Liver (tissue), 9 donors: ENCODE data around the gene KISS1. TPM values are rescaled to one million over a fixed set of nuclear protein-coding genes. Genes with fewer than 3 reads are reported as not detected.

ENCODE experiments used
- DNase-seq: peaks from one replicate; pipeline ENCODE4 v3.0.0-alpha.2; 2017; ENCODE audit warnings: low spot score
- H3K27ac ChIP-seq, 2 donors: one replicate each; pipeline ENCODE4 v1.7.0; 2013; ENCODE audit warnings: inconsistent platforms in 2 of 2, low read length in 2 of 2, control low read depth in 1 of 2, low read depth in 1 of 2, mild to moderate bottlenecking in 1 of 2
- H3K27me3 ChIP-seq, 4 donors: one replicate each; pipeline versions ENCODE4 v1.6.1 to v1.7.0; 2013; ENCODE audit warnings: low read length in 3 of 4, inconsistent platforms in 1 of 4, mild to moderate bottlenecking in 1 of 4, moderate library complexity in 1 of 4; ENCODE audit not compliant: control insufficient read depth in 4 of 4, insufficient read depth in 4 of 4
- H3K36me3 ChIP-seq, 4 donors: one replicate each; pipeline versions ENCODE4 v1.6.1 to v1.7.0; 2013; ENCODE audit warnings: low read length in 3 of 4, mild to moderate bottlenecking in 3 of 4, low read depth in 1 of 4, moderate library complexity in 1 of 4; ENCODE audit not compliant: control insufficient read depth in 4 of 4, insufficient read depth in 3 of 4
- H3K4me1 ChIP-seq, 4 donors: one replicate each; pipeline versions ENCODE4 v1.6.1 to v1.7.0; 2013; ENCODE audit warnings: low read length in 3 of 4, mild to moderate bottlenecking in 3 of 4, moderate library complexity in 1 of 4; ENCODE audit not compliant: control insufficient read depth in 4 of 4, insufficient read depth in 4 of 4
- H3K4me3 ChIP-seq, 3 donors: one replicate each; pipeline versions ENCODE4 v1.6.1 to v1.7.0; 2013; ENCODE audit warnings: low read length in 3 of 3, control low read depth in 1 of 3, low read depth in 1 of 3, mild to moderate bottlenecking in 1 of 3
- H3K9ac ChIP-seq, 2 donors: one replicate each; pipeline ENCODE4 v1.7.0; 2013; ENCODE audit warnings: low read length in 2 of 2, mild to moderate bottlenecking in 2 of 2, moderate library complexity in 2 of 2, control low read depth in 1 of 2, low read depth in 1 of 2
- H3K9me3 ChIP-seq, 4 donors: one replicate each; pipeline versions ENCODE4 v1.6.1 to v1.7.0; 2013; ENCODE audit warnings: low read length in 3 of 4; ENCODE audit not compliant: control insufficient read depth in 4 of 4
- CTCF ChIP-seq: fragments of 150-350 bp; IDR thresholded peaks from 2 replicates; pipeline ENCODE4 v1.5.1; 2017; ENCODE audit warnings: improper control_type of control experiment, low read depth, low read length; ENCODE audit not compliant: missing input control
- EGR1 ChIP-seq, 2 donors: IDR thresholded peaks; 2 replicates each; pipeline ENCODE4 v1.6.1; 2016 to 2018; ENCODE audit warnings: antibody characterized with exemption in 2 of 2, low read depth in 2 of 2
- FOXA1 ChIP-seq: IDR thresholded peaks from 2 replicates; pipeline ENCODE4 v1.6.1; 2016; ENCODE audit warnings: antibody characterized with exemption
- GABPA ChIP-seq, 2 donors: IDR thresholded peaks in 1 of 2; conservative IDR thresholded peaks in 1 of 2; 2 replicates each; pipeline ENCODE4 v1.6.1; 2016; ENCODE audit warnings: antibody characterized with exemption in 2 of 2, mild to moderate bottlenecking in 1 of 2, moderate library complexity in 1 of 2
- HNF4A ChIP-seq, 2 donors: conservative IDR thresholded peaks; 2 replicates each; pipeline ENCODE4 v1.6.1; 2016; ENCODE audit warnings: antibody characterized with exemption in 2 of 2, mild to moderate bottlenecking in 2 of 2
- HNF4G ChIP-seq: IDR thresholded peaks from 2 replicates; pipeline ENCODE4 v1.6.1; 2016; ENCODE audit warnings: antibody characterized with exemption
- JUND ChIP-seq, 2 donors: IDR thresholded peaks; 2 replicates each; pipeline ENCODE4 v1.6.1; 2016; ENCODE audit warnings: antibody characterized with exemption in 2 of 2
- MAX ChIP-seq: IDR thresholded peaks from 2 replicates; pipeline ENCODE4 v1.6.1; 2016; ENCODE audit warnings: antibody characterized with exemption
- NR2F2 ChIP-seq: IDR thresholded peaks from 2 replicates; pipeline ENCODE4 v1.6.1; 2016; ENCODE audit warnings: antibody characterized with exemption
- RAD21 ChIP-seq, 2 donors: IDR thresholded peaks; 2 replicates each; pipeline ENCODE4 v1.6.1; 2016; ENCODE audit warnings: antibody characterized with exemption in 2 of 2, mild to moderate bottlenecking in 2 of 2
- REST ChIP-seq: IDR thresholded peaks from 2 replicates; pipeline ENCODE4 v1.6.1; 2016; ENCODE audit warnings: antibody characterized with exemption, mild to moderate bottlenecking
- RXRA ChIP-seq, 2 donors: IDR thresholded peaks; 2 replicates each; pipeline ENCODE4 v1.6.1; 2017 to 2018; ENCODE audit warnings: antibody characterized with exemption in 2 of 2, mild to moderate bottlenecking in 1 of 2
- SP1 ChIP-seq: IDR thresholded peaks from 2 replicates; pipeline ENCODE4 v1.6.1; 2018; ENCODE audit warnings: antibody characterized with exemption, mild to moderate bottlenecking
- TAF1 ChIP-seq: conservative IDR thresholded peaks from 2 replicates; pipeline ENCODE4 v1.6.1; 2016; ENCODE audit warnings: antibody characterized with exemption, mild to moderate bottlenecking
- YY1 ChIP-seq: IDR thresholded peaks from 2 replicates; pipeline ENCODE4 v1.6.1; 2016; ENCODE audit warnings: antibody characterized with exemption, mild to moderate bottlenecking
- ZBTB33 ChIP-seq: IDR thresholded peaks from 2 replicates; pipeline ENCODE4 v1.6.1; 2016; ENCODE audit warnings: antibody characterized with exemption
- WGBS: extraction: QIAGEN DNeasy Blood & Tissue Kit; methylation state at CpG from one replicate; pipeline ENCODE4 v1.1.7; 2013; 5-methylcytosine and 5-hydroxymethylcytosine counted together
- polyA plus RNA-seq, 2 donors: library from polyadenylated mRNA; stranded (reverse) in 1 of 2; unstranded in 1 of 2; fragments of 200-250 nt in 1 of 2; fragments of >200 nt in 1 of 2; fragmentation: Nextera tagmentation in 1 of 2; extraction: Ambion mirVana in 1 of 2; gene quantifications; one replicate each; pipeline versions ENCODE4 v1.2.1 to v1.2.3, GENCODE V29; 2013 to 2015
- total RNA-seq, 2 donors: library from RNA; depleted of rRNA; stranded (reverse); fragments of >200 nt; gene quantifications; one replicate each; pipeline ENCODE4 v1.2.3, GENCODE V29; 2014
- donor health status: healthy.
- donor health status: healthy.
- donor health status: healthy.
- donor health status: healthy.
- donor health status: healthy.

KISS1 gene
- total and polyA plus RNA-seq, 4 donors, result 0.50 to 1.4 TPM; not detected in 2

- peaks cover 3 to 30% (median 24%) of the 10 kb centered on the region in 4 donors for H3K36me3 ChIP-seq
- H3K9me3 ChIP-seq, result no peaks in the 10 kb centered on the region
- WGBS, result 93% methylated on average over 2 of the region's 2 CpGs
- peak overlapping the region; percentile 85 to 87 for H3K27ac ChIP-seq
- peaks cover 4 to 31% (median 21%) of the 10 kb centered on the region in 4 donors for H3K4me1 ChIP-seq
- H3K27me3 ChIP-seq, result no peaks in the 10 kb centered on the region
- H3K9ac ChIP-seq, result no peak overlapping the region
- H3K4me3 ChIP-seq, result no peak overlapping the region
- no peak for DNase-seq
- TF ChIP-seq REST (no peak), ZBTB33 (no peak)
These were observed 31.1 kb upstream of the KISS1 start for GRCh38 chr1:204227351-204227750.

GRCh38 chr1:204225841-204226735, 29.8 kb upstream of the KISS1 start:
- Histone ChIP-seq H3K27me3 (no peaks in the 10 kb centered on the region), H3K36me3 (peaks cover 3 to 31% (median 26%) of the 10 kb centered on the region in 4 donors), H3K9me3 (no peaks in the 10 kb centered on the region), H3K4me1 (peaks cover 4 to 31% (median 21%) of the 10 kb centered on the region in 4 donors), H3K9ac (peak overlapping the region in 1 of 2 donors; percentile 0), H3K4me3 (no peak overlapping the region), H3K27ac (peak overlapping the region; percentile 85 to 87)
- 37% methylated on average over 16 of the region's 16 CpGs for WGBS
- no peak for DNase-seq
- TF ChIP-seq RAD21 (IDR thresholded peaks at IDR 0.05) (peak; percentile 38 to 46), NR2F2 (peak; percentile 58), RXRA (IDR thresholded peaks at IDR 0.05) (peak; percentile 98 to 99), HNF4G (peak; percentile 50), MAX (peak; percentile 67), SP1 (peak; percentile 93), EGR1 (IDR thresholded peaks at IDR 0.05; ENCODE audit: low read depth in 2 of 2) (peak in 1 of 2 donors; percentile 80), HNF4A (conservative IDR thresholded peaks at IDR 0.05) (peak; percentile 82 to 85), TAF1 (no peak), JUND (IDR thresholded peaks at IDR 0.05) (peak; percentile 70 to 74), FOXA1 (peak; percentile 18), REST (peak; percentile 60), GABPA (IDR thresholded peaks at IDR 0.05 in 1 of 2, conservative IDR thresholded peaks at IDR 0.05 in 1 of 2) (peak in 1 of 2 donors; percentile 76), CTCF (no peak), ZBTB33 (peak; percentile 88), YY1 (no peak)
